SK-N-DZ (cell line): ENCODE measurements around the gene PYGB.

Source experiments
- DNase-seq: peaks from one replicate; pipeline ENCODE4 v3.0.0-alpha.2; 2015; ENCODE audit warnings: low spot score

The PYGB gene

GRCh38 chr20:25269057-25269832 is 21.4 kb downstream of the PYGB start:
- DNase-seq: no peak

DNA sequence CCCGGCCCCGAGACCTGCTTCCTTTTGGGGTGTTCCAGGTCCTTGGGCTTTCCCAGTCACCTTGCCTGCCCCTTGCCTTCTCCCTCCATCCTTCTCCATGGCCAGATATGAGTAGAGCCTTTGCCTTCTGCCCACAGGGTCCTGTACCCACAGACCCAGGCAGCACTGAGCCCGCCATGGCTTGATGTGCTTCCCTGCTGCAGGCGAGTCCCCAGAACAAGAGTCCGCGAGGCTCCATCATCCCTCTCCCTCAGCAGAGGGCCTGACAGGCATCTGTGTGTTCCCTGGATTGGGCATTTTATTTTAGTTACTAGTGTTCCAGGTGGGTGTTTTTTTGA is 21.9 kb downstream of the PYGB start:
- DNase-seq: no peak

DNA sequence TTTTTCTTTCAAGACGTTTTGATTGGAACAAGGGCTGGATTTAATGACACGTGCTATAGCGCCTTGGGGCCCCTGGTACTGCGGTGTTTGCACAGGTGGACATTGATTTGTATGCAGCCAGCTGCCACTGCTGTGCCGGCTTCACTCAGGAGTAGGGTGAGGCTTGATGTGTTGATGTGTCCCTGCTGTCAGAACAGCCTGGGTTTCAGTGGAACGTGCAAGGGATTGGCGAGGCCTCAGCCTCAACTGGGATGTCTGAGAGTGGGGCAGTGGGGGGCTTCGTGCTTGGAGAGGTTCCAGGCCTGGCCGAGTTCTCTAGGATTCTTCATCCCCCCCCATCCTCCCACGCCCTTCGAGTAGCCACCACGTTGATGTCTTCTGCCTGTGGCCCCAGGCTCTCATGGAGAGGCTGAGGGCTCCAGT is 23.0 kb downstream of the PYGB start:
- DNase-seq: no peak

DNA sequence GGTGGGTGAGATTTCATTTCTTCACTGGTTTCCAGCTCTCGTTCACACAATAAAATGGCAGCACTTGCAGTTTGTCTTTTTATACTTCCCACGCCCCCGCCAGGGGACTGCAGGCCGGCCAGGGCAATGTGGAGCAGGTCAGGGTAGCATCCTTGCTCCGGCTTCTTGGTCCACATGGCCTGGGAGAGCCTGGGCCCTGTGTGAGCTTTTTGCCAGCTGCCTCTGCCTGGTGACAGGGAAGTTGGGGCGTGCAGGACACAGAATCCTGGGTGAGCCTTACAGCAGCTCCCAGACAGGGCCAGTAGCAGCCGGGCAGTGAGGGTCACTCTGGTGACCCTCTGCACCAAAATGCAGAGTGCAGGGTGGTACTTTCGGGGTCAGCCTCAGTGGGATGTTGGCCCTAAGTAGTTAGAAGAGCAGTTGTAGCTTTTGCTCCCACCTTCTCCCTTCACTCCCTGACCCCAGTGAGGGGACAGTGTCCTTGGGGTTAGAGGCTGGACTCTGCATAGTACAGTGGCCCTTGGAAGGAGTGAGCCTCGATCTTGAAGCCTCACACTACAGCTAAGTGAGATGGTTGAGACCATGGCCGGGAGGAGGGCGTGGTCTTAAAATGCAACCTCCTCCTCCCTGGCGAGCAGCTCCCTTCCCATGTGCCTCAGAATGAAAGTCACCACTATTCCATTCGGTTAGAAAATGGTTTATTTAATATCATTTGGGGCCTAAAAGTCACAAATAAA is 23.8 kb downstream of the PYGB start:
- DNase-seq: no peak

DNA sequence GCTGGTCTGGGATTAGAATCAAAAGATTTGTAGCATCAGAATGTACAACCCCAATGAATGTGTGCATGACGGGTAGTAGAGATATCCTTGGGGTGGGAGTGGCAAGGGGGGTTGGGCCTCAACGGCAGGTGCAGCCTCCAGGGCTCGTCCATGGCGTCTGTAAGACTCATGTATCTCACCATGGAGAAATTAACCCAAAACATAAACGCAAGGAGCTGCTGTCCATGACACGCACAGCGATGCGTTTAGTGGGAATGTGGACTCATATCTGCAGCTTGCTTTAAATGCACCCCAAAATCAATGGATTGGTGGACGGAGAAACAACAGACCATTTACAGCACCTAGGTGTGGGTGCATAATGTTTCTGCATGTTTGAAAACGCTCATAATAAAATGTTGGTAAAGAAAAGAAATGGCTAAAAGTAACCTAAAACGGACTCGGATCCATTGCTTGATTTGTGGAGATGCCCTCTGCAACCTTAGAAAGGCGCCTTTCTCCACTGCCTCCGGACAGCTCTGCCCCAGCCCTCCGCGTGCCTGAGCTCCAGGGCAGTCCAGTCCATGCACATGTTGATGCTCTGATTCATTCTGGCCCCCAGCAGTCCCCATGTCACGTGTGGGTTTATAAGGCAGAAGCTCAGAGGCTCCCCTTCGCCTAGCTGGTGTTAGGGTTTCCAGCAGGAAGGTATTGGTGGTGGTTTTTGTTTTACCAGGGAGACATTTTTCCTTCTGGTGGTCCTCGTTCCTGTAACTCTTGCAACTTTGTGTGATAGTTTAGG is 24.5 kb downstream of the PYGB start:
- no peak for DNase-seq

DNA sequence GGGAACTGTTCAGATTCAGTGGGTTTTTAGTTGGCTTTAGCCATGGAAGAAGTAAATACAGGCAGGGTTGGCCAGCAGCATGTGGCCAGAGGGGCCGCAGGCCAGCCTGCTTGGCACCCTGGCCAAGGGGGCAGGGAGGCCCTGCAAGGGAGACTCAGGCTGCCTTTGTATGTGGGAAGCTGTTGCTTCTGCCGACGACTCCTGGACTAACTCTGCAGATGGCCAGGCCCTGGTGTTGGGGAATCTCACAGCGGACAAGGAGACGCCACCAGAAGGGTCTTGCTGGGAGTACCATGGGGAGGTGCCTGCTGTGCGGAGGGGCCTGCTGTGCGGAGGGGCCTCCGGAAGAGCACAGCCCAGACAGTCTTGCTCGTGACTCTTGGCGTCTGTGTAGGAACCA is 25.2 kb downstream of the PYGB start:
- no peak for DNase-seq

- no peak for DNase-seq
These were observed 25.9 kb downstream of the PYGB start for GRCh38 chr20:25273541-25274358.

DNA sequence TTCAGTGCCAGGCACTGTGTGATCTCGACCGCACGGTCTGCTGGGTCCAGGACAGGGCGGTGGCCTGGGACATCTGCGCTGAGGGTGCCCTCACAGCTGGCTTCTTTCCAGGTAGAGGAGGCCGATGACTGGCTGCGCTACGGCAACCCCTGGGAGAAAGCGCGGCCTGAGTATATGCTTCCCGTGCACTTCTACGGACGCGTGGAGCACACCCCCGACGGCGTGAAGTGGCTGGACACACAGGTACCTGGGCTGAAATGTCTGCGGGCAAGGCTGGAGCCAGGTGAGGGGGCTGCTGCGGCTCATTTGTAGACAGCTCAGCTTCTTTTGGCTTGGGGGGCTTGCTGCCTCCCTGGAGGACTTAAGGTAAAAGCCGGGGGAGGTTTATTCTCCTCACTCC is 26.6 kb downstream of the PYGB start:
- no peak for DNase-seq

DNA sequence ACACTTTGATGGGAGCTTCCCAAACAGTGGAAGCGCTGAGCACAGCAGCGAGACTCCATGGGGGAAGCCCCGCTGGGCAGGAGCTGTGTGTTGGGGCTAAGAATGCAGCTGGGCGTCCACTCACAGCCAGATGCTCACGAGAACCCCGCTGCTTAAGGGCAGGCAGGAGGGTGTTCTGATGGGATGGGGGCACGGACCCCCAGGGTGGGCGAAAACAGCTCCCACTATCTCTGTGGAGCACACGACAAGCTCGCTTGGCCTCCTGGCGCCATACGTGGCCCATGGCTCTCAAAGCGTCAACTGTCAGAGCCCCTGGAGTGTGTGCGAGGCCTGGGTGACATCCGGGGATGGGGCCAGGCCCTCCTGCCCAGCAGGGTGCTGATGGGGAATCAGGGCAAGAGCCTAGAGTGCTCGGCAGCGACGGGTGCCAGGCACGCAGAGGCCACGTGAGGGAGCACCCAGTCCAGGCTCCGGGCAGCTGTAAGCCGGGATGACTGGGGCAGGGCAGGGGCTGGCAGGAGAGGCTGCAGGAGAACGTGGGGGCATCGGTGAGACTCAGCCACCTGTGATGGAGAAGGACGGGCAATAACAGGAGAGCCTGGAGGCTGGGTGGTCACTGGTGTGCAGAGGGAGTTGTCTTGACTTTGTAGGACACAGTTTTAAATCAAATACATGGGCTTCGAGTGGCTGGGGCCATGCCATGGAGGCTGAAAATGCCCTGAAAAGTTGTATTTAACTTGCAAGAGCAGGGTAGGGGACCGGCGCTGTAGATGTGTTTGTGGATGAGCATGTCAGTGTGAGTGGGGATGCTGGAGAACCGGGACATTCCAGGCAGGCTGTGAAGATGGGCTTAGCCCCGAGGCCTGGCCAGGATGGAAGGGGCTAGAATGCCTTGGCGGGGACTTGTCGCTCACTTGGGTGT is 27.3 kb downstream of the PYGB start:
- DNase-seq: no peak

DNA sequence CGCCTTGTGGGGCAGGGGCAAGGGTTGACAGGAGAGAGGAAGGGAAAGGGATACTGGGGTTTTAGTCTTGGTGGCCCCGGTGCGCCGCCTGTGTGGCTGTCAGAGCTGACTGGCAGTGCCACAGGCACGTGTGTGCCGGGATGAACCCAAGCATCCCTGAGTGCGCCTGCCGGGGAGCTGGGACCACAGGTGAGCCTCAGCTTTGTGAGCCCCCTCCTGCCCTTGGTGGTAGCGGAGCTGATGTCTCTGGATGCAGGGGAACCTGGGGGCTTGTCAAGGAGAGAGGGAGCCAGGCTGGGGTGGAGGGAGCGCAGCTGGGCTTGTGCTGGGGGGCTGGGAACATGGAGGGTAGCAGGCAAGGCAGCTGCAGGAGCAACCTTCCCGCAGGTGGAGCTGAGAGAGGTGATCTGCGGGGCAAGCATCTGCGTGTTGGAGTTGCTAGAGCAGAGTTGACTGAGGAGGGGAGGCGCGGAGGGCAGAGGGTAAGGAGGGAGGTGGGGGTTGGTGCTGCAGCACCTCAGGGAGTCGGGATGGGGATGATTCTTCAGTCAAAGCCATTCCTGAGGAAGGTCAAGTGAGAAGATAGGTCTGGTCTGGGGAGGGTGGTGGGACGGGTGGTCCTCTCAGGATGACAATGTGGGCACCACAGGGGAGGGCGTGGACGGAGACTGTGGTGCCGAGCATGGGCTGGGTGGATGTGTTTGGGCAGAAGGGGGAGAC is 28.1 kb downstream of the PYGB start:
- no peak for DNase-seq

DNA sequence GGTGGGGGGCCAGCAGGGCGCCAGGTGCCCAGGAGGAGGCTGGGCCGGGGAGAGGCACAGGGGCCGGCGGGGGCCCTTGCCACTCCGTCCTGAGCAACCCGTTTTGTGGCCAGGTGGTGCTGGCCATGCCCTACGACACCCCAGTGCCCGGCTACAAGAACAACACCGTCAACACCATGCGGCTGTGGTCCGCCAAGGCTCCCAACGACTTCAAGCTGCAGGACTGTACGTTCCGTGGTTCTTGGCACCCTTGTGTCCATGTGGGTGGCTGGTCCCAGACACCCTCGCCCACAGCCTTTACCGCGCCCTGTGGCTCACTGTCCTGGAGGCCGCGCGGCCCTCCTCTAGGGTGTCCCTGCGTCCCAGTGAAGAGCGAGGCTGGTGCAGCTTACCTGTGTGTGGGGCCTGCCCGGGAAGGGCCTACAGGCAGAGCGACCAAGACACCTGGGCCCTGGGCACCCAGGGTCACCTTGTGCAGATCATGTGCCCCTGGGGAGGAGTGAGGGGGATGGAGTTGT is 28.7 kb downstream of the PYGB start:
- no peak for DNase-seq

GRCh38 chr20:25277051-25277801 is 29.3 kb downstream of the PYGB start:
- DNase-seq: no peak

GRCh38 chr20:25277941-25278521 is 30.1 kb downstream of the PYGB start:
- DNase-seq: no peak

DNA sequence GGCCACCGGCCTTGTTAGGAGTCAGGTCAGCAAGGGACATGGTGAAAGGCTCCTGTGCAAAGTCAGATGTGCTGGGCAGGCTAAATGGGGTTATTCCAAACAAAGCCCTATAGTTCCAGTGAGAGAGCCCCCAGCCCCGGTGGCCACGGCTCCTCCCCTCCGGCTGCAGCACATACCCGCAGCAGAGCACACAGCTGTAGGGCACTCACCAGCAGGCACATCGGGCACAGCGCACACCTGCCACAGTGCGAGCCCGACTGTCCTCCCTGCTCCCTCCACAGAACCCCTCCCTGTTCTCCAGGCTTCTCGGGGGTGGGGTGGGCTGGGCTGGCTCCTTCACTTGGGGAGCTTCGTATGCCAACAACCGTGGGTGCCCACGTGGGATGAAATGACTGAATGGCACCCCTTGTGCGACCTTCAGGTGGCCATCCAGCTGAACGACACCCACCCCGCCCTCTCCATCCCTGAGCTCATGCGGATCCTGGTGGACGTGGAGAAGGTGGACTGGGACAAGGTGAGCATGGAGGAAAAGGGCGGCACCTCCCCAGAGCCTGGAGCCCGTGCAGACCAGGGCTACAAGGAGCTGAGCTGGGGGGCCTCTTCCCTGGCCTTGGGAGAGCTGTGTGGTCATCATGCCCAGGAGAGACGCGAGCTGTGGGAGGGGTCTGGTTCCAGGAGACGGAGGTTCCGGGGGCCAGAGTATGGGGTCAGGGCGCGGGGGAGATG is 30.9 kb downstream of the PYGB start:
- no peak for DNase-seq

- DNase-seq: no peak
These were observed 31.5 kb downstream of the PYGB start for GRCh38 chr20:25279403-25279802.

DNA sequence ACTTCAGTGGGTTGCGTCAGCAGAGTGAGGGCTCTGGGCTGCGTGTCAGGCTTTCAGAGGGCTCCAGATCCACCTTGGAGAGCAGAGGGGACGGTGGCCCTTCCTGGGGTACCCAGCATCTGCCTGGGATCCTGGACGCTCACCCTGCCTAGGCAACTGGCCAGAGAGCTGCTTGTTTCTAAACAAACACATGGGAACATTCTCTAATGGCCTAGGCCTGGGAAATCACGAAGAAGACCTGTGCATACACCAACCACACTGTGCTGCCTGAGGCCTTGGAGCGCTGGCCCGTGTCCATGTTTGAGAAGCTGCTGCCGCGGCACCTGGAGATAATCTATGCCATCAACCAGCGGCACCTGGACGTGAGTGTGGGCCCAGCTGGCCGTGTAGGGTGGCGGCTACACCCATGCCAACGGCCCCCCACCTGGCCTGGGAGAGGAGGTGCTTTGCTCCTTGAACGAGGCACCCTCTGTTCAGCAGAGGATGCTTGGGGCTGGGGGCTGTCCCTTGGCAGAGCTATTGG is 32.2 kb downstream of the PYGB start:
- DNase-seq: no peak
